Psoas muscle (tissue), 8 donors: Measurements from ENCODE around the gene SLC28A2. TPM values are rescaled to one million over a fixed set of nuclear protein-coding genes. Genes with fewer than 3 reads are reported as not detected.

ENCODE experiments used
- ATAC-seq, 4 donors: fragments of 200-7000 bp; cut with Tn5 transposase; one replicate each; pipeline ENCODE4 v1.9.1; 2020; ENCODE audit warnings: moderate library complexity in 3 of 4, mild to moderate bottlenecking in 2 of 4
- DNase-seq, 2 donors: peaks; one replicate each; pipeline ENCODE4 v3.0.0-alpha.2; 2020
- H3K27ac ChIP-seq: fragments of 200-600 bp; one replicate; pipeline ENCODE4 v1.8.0; 2022
- H3K27me3 ChIP-seq, 3 donors: fragments of 200-600 bp in 1 of 3; one replicate each; pipeline versions ENCODE4 v1.6.1 to v1.8.0; 2013 to 2022; ENCODE audit warnings: low read length in 2 of 3, mild to moderate bottlenecking in 2 of 3, moderate library complexity in 1 of 3; ENCODE audit not compliant: insufficient read depth in 3 of 3
- H3K36me3 ChIP-seq, 2 donors: fragments of 200-600 bp in 1 of 2; one replicate each; pipeline versions ENCODE4 v1.6.1 to v1.8.0; 2013 to 2022; ENCODE audit warnings: low read depth in 1 of 2, mild to moderate bottlenecking in 1 of 2, moderate library complexity in 1 of 2; ENCODE audit not compliant: insufficient read depth in 1 of 2
- H3K4me1 ChIP-seq: fragments of 200-600 bp; one replicate; pipeline ENCODE4 v1.8.0; 2022
- H3K4me3 ChIP-seq: fragments of 200-600 bp; one replicate; pipeline ENCODE4 v1.8.0; 2022; ENCODE audit warnings: mild to moderate bottlenecking
- H3K9me3 ChIP-seq: fragments of 200-600 bp; one replicate; pipeline ENCODE4 v1.8.0; 2022
- CTCF ChIP-seq: fragments of 200-600 bp; IDR thresholded peaks from one replicate; pipeline ENCODE4 v1.8.0; 2022; ENCODE audit warnings: antibody characterized with exemption
- WGBS, 3 donors: extraction: QIAGEN DNeasy Blood & Tissue Kit; methylation state at CpG; one replicate each; pipeline versions ENCODE4 v1.1.6 to v1.1.7; 2013; 5-methylcytosine and 5-hydroxymethylcytosine counted together
- intact Hi-C, 2 donors: fragments of 100-400 bp; cut with DNase I; formaldehyde crosslinking; loops; one replicate each; pipeline versions ENCODE4 v1.11.0 to v1.14.2; 2022
- polyA plus RNA-seq, 3 donors: library from polyadenylated mRNA; stranded (reverse); fragments of 200-250 nt; gene quantifications; one replicate each; pipeline ENCODE4 v1.2.3, GENCODE V29; 2013
- total RNA-seq, 4 donors: library from RNA; stranded (reverse); fragmentation: NEBNext Ultra II Directional in 2 of 4; extraction: Animal tissue kit (Norgen Biotek cat#: 25700) in 2 of 4; gene quantifications; one replicate each; pipeline versions ENCODE4 v1.2.1 to v1.2.4, GENCODE V29; 2021 to 2023
- donor health status: healthy with polysubstance abuse.
- donor health status: DM: no; HTN: no; CAD: no; lungs with moderate emphysema.
- donor health status: Bipolar disorder and iron deficiency.
- donor health status: healthy.
- donor health status: DM: yes; HTN: yes; CAD: no.
- donor health status: DM: no; HTN: no; CAD: no.
- donor health status: DM: no; HTN: no; CAD: no.
- donor health status: DM: yes; HTN: yes; CAD: no.

SLC28A2 gene
- total and polyA plus RNA-seq, 7 donors: 0.01 TPM; not detected in 6

GRCh38 chr15:45319472-45320214 is 67.6 kb downstream of the SLC28A2 start:
- ATAC-seq (no peak), DNase-seq (no peak)
- Histone ChIP-seq H3K27ac (no peak overlapping the region), H3K36me3 (no peaks in the 10 kb centered on the region), H3K4me3 (no peak overlapping the region), H3K4me1 (no peaks in the 10 kb centered on the region), H3K27me3 (no peaks in the 10 kb centered on the region), H3K9me3 (no peaks in the 10 kb centered on the region)
- no peak for TF ChIP-seq CTCF
- intact Hi-C loops: no loop called here
- WGBS, 3 donors: 76 to 82% (median 78%) methylated on average over 7 of the region's 7 CpGs

- no peak overlapping the region for H3K27ac ChIP-seq
- DNase-seq: no peak
- no peak for TF ChIP-seq CTCF
- no peaks in the 10 kb centered on the region for H3K4me1 ChIP-seq
- no peak overlapping the region for H3K4me3 ChIP-seq
- no peaks in the 10 kb centered on the region for H3K36me3 ChIP-seq
- intact Hi-C loops: no loop called here
- ATAC-seq: no peak
- WGBS, 3 donors: 61 to 81% (median 73%) methylated on average over 3 of the region's 3 CpGs
- no peaks in the 10 kb centered on the region for H3K9me3 ChIP-seq
- H3K27me3 ChIP-seq: no peaks in the 10 kb centered on the region
Observed at GRCh38 chr15:45320581-45321205, 68.7 kb downstream of the SLC28A2 start.

- 76 to 81% (median 79%) methylated on average over 5 of the region's 5 CpGs for WGBS, 3 donors
- DNase-seq (no peak), ATAC-seq (no peak)
- H3K27me3 ChIP-seq: no peaks in the 10 kb centered on the region
- H3K4me3 ChIP-seq: no peak overlapping the region
- no peaks in the 10 kb centered on the region for H3K9me3 ChIP-seq
- no peaks in the 10 kb centered on the region for H3K36me3 ChIP-seq
- TF ChIP-seq CTCF: no peak
- intact Hi-C loops: no loop called here
- H3K27ac ChIP-seq: no peak overlapping the region
- H3K4me1 ChIP-seq: no peaks in the 10 kb centered on the region
Observed at GRCh38 chr15:45326280-45326679, 74.2 kb downstream of the SLC28A2 start.

GRCh38 chr15:45326741-45327140 is 74.7 kb downstream of the SLC28A2 start:
- intact Hi-C loops: no loop called here

More at GRCh38 chr15:45326741-45327140, 74.7 kb downstream of the SLC28A2 start:
- no peak for DNase-seq
- Histone ChIP-seq H3K36me3 (no peaks in the 10 kb centered on the region), H3K27me3 (no peaks in the 10 kb centered on the region), H3K4me1 (no peaks in the 10 kb centered on the region), H3K4me3 (no peak overlapping the region), H3K9me3 (no peaks in the 10 kb centered on the region), H3K27ac (no peak overlapping the region)
- TF ChIP-seq CTCF: no peak
- ATAC-seq: no peak
- 68 to 73% (median 68%) methylated on average over 7 of the region's 7 CpGs for WGBS, 3 donors

Other genes with a start within 250 kb of the SLC28A2 start
- 1 to 10 TPM; 3.5 to 7.7 (median 5.7) TPM for gene SORD, start 229.0 kb upstream of the SLC28A2 start, total RNA-seq
- gene SORD, start 229.0 kb upstream of the SLC28A2 start, polyA plus RNA-seq: 1 to 10 TPM; 2.7 to 8.9 (median 2.7) TPM
- under 1 TPM in 2 of 4 donors, not detected in 2; 0.04 to 0.73 TPM for gene DUOX2, start 138.1 kb upstream of the SLC28A2 start, total RNA-seq
- under 1 TPM; 0.01 to 0.06 (median 0.01) TPM for gene DUOX2, start 138.1 kb upstream of the SLC28A2 start, polyA plus RNA-seq
- gene DUOXA2, start 137.9 kb upstream of the SLC28A2 start, total RNA-seq: not detected
- gene DUOXA2, start 137.9 kb upstream of the SLC28A2 start, polyA plus RNA-seq: under 1 TPM in 1 of 3 donors, not detected in 2; 0.11 TPM
- under 1 TPM in 2 of 4 donors, not detected in 2; 0.44 to 0.56 TPM for gene DUOXA1, start 122.4 kb upstream of the SLC28A2 start, total RNA-seq
- gene DUOXA1, start 122.4 kb upstream of the SLC28A2 start, polyA plus RNA-seq: under 1 TPM in 2 of 3 donors, not detected in 1; 0.04 to 0.05 TPM
- gene DUOX1, start 122.2 kb upstream of the SLC28A2 start, total RNA-seq: under 1 TPM; 0.46 to 0.94 (median 0.59) TPM
- gene DUOX1, start 122.2 kb upstream of the SLC28A2 start, polyA plus RNA-seq: under 1 TPM; 0.03 to 0.18 (median 0.17) TPM
- gene SHF, start 64.3 kb upstream of the SLC28A2 start, total RNA-seq: 1 to 10 TPM; 1.4 to 4.0 (median 2.1) TPM
- gene SHF, start 64.3 kb upstream of the SLC28A2 start, polyA plus RNA-seq: 1 to 10 TPM in 2 of 3 donors, under 1 TPM in 1; 0.73 to 2.0 (median 1.7) TPM
- gene GATM, start 126.3 kb downstream of the SLC28A2 start, total RNA-seq: 10 to 100 TPM; 20.8 to 41.3 (median 26.2) TPM
- 10 to 100 TPM; 13.1 to 21.4 (median 16.5) TPM for gene GATM, start 126.3 kb downstream of the SLC28A2 start, polyA plus RNA-seq